GM06990 (cell line): ENCODE results near the gene GVQW3.

Experiments
- DNase-seq: peaks from one replicate; pipeline ENCODE4 v3.0.0-alpha.2; 2011; ENCODE audit not compliant: insufficient read length; ENCODE audit errors: extremely low read depth
- H3K27me3 ChIP-seq: replicated peaks from 2 replicates; pipeline ENCODE4 v1.6.0; 2011; ENCODE audit warnings: low read length; ENCODE audit not compliant: control insufficient read depth, insufficient read depth
- H3K36me3 ChIP-seq: 2 replicates; pipeline ENCODE4 v1.5.1; 2011; ENCODE audit warnings: low read length; ENCODE audit not compliant: control insufficient read depth, insufficient read depth
- H3K4me3 ChIP-seq: replicated peaks from 2 replicates; pipeline ENCODE4 v1.5.1; 2011; ENCODE audit warnings: low read depth, mild to moderate bottlenecking, control low read depth, low read length
- TF ChIP-seq, protein P1 (sequence below): IDR thresholded peaks from 2 replicates; pipeline ENCODE4 v1.5.1; 2011; ENCODE audit warnings: low read length, control low read depth, mild to moderate bottlenecking, inconsistent platforms; ENCODE audit not compliant: insufficient read depth, poor library complexity, severe bottlenecking

The GVQW3 gene

DNA sequence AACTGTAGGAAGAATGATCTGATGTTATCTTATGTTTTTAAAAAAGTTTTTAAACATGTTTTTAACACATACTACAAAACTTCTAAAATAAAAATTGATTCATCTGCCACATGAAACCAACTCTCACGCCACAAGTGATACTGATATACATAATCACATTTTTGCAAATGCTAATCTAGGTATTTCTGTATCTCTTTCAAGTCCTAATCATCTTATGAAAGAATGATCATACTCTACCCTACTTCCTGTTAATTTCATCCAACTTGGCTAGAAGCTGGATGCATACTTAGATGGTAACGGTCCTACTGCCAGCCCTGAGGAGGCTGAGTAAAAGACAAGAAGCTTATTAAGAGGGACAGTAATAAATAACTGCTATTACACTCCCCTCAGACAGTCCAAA is 19.3 kb upstream of the GVQW3 start:
- no peaks in the 10 kb centered on the region for H3K27me3 ChIP-seq
- no peak overlapping the region for H3K4me3 ChIP-seq
- no peak for DNase-seq
- no peaks in the 10 kb centered on the region; the same call in 1 of the 2 replicates for H3K36me3 ChIP-seq
- TF ChIP-seq, protein P1, sequence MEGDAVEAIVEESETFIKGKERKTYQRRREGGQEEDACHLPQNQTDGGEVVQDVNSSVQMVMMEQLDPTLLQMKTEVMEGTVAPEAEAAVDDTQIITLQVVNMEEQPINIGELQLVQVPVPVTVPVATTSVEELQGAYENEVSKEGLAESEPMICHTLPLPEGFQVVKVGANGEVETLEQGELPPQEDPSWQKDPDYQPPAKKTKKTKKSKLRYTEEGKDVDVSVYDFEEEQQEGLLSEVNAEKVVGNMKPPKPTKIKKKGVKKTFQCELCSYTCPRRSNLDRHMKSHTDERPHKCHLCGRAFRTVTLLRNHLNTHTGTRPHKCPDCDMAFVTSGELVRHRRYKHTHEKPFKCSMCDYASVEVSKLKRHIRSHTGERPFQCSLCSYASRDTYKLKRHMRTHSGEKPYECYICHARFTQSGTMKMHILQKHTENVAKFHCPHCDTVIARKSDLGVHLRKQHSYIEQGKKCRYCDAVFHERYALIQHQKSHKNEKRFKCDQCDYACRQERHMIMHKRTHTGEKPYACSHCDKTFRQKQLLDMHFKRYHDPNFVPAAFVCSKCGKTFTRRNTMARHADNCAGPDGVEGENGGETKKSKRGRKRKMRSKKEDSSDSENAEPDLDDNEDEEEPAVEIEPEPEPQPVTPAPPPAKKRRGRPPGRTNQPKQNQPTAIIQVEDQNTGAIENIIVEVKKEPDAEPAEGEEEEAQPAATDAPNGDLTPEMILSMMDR, result no peak

DNA sequence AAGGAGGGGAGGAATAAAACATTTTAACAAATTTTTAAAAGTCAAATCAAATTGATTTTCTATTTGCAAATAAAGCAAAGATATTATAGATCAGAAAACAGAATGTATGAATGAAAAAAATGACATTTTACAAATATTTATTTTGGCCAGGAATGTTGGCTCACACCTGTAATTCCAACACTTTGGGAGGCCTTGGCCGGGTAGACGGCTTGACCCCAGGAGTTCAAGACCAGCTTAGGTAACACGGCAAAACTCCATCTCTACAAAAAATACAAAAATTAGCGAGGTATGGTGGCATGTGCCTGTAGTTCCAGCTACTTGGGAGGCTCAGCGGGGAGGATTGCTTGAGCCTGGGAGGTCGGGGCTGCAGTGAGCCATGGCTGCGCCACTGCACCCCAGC is 18.4 kb upstream of the GVQW3 start:
- Histone ChIP-seq H3K4me3 (no peak overlapping the region), H3K36me3 (no peaks in the 10 kb centered on the region; the same call in 1 of the 2 replicates), H3K27me3 (no peaks in the 10 kb centered on the region)
- TF ChIP-seq, protein P1, result no peak
- no peak for DNase-seq

DNA sequence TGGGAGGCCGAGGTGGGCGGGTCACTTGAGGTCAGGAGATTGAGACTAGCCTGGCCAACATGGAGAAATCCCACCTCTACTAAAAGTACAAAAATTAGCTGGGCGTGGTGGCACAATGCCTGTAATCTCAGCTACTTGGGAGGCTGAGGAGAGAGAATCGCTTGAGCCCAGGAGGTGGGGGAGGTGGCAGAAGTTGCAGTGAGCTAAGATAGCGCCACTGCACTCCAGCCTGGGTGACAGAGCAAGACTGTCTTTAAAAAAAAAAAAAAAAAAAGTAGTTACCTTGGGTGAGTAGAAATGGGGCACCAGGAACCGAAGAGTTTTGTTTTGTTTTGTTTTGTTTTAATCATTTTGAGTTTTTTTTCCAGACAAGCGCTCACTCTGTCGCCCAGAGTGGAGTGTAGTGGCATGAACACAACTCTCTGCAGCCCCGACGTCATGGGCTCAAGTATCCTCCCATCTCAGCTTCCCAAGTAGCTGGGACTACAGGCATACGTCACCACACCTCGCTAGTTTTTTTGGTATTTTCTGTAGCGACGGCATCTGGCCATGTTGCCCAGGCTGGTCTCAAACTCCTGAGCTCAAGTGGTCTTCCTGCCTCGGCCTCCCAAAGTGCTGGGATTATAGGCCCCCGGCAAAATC is 16.0 kb upstream of the GVQW3 start:
- no peak for DNase-seq
- TF ChIP-seq, protein P1, result no peak
- Histone ChIP-seq H3K4me3 (no peak overlapping the region), H3K36me3 (no peaks in the 10 kb centered on the region; the same call in 1 of the 2 replicates), H3K27me3 (no peaks in the 10 kb centered on the region)

DNA sequence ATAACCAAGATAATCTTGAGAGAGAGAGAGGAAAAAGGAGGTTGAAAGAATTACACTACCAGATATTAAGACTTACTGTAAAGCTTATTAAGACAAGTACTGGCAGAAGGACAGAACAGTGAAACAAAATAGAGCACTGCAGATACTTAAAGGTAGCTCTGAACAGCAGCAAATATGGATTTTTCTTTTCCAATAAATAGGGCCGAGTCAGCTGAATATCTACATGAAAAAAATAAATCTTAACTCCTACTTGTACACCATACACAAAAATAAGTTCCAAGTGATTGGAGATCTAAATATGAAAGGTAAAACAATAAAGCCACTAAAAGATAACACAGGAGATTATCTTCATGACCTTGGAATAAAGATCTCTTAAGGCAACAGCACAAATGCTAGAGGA is 12.6 kb upstream of the GVQW3 start:
- Histone ChIP-seq H3K27me3 (no peaks in the 10 kb centered on the region), H3K36me3 (no peaks in the 10 kb centered on the region; the same call in 1 of the 2 replicates), H3K4me3 (no peak overlapping the region)
- TF ChIP-seq, protein P1, result no peak
- no peak for DNase-seq

DNA sequence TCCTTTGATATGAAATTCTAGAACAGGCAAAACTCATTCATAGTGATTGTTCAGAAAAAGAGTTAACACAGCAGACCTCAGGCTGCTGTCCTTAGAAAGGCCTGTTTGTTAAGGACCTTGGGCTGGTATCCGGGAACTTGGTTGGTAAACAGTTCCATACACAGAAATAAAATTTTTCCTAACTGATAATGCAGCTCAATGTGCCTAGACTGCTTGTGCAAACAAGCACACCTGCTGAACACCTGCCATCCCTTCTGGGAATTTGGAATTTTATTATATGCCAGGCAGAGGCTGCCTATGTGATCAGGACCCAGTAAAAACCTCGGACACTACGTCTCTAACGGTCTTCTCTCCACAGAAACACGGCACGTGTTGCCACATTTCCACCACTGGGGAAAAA is 11.7 kb upstream of the GVQW3 start:
- no peak for DNase-seq
- TF ChIP-seq, protein P1, result no peak
- H3K36me3 ChIP-seq, result no peaks in the 10 kb centered on the region; the same call in 1 of the 2 replicates
- H3K4me3 ChIP-seq, result no peak overlapping the region
- H3K27me3 ChIP-seq, result no peaks in the 10 kb centered on the region

DNA sequence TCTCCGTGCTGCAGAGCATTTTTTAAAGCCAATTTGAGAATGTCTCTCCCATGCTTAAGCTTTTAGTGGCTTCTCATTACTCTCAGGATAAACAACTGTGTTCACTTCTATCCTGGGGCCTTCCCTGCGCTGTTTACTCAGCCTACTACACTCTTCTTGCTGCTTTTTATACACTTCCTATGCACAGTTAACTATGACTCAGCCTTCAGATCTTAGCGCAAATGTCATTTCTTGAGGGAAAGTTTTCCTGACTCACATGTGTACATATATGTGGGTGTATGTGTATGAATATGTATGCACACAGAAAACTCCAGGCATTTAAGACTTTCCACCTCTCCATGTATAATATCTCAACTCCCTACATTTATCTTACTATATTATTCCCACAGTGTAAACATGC is 10.0 kb upstream of the GVQW3 start:
- peak; percentile 13 for DNase-seq
- Histone ChIP-seq H3K27me3 (no peaks in the 10 kb centered on the region), H3K36me3 (no peaks in the 10 kb centered on the region), H3K4me3 (no peak overlapping the region)
- TF ChIP-seq, protein P1, result no peak
